ENCODE measurements around the gene PTPRF.
"Not testable (repeated sequence)": the region's sequence is repeated elsewhere in the genome, so short reads cannot be mapped to it uniquely, and the experiment has no call there.

The PTPRF gene

DNA sequence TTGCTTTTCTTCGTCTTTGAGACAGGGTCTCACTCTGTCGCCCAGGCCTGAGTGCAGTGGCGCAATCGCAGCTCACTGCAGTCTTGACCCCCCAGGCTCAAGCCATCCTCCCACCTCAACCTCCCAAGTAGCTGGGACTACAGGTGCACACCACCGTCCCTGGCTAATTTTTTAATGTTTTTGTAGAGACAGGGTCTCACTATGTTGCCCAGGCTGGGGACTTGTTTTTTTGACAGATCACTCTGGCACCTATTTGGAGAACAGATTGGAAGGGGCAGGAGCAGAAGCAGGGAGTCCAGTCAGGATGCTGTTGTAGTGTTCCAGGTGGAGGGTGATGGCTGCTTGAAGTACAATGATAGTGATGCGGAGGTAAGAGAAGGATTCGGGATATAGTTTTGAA lies 106.6 kb downstream of the PTPRF start:
- no peak overlapping the region for H3K4me3 ChIP-seq (ENCODE audit: low read length)
- TF ChIP-seq, protein P1, sequence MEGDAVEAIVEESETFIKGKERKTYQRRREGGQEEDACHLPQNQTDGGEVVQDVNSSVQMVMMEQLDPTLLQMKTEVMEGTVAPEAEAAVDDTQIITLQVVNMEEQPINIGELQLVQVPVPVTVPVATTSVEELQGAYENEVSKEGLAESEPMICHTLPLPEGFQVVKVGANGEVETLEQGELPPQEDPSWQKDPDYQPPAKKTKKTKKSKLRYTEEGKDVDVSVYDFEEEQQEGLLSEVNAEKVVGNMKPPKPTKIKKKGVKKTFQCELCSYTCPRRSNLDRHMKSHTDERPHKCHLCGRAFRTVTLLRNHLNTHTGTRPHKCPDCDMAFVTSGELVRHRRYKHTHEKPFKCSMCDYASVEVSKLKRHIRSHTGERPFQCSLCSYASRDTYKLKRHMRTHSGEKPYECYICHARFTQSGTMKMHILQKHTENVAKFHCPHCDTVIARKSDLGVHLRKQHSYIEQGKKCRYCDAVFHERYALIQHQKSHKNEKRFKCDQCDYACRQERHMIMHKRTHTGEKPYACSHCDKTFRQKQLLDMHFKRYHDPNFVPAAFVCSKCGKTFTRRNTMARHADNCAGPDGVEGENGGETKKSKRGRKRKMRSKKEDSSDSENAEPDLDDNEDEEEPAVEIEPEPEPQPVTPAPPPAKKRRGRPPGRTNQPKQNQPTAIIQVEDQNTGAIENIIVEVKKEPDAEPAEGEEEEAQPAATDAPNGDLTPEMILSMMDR (conservative IDR thresholded peaks at IDR 0.05; ENCODE audit: low read depth, low read length), result no peak
- DNase-seq (ENCODE audit: low read depth), result no peak

- not testable (repeated sequence) for H3K4me3 ChIP-seq (ENCODE audit: low read length); DNase-seq (ENCODE audit: low read depth)
Measured at GRCh38 chr1:43638381-43638780, 107.7 kb downstream of the PTPRF start.

DNA sequence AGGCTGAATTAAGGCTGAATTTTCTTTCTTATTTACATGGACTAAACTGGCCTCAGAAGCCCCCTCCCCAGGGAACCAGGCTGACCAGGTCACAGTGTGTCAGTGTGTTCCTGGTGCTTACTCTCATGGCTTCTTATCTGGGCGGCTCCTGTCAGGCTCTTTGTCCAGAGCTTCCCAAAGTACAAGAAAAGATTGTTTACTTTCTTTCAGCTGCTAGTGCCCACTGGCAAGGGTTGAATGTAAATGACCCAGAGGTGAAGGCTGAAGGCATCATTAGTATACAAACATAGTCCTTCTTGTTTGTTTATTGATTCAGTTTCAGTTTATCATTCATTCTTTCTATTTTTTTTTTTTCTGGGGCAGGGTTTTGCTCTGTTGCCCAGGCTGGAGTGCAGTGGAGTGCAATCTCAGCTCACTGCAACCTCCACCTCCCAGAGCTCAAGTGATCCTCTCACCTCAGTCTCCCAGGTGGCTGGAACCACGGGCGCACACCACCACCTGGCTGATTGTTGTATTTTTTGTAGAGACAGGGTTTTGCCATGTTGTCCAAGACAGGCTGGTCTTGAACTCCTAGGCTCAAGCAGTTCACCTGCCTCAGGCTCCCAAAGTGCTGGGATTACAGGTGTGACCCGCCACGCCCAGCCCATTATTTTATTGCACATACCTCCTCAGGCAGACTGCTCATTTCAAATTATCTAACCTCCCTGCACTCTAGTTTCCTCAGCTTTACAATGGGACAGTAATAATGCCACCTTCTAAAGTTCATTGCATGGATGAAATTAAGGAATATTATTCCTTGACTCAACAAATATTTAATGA lies 109.5 kb downstream of the PTPRF start:
- DNase-seq (ENCODE audit: low read depth), result no peak
- TF ChIP-seq, protein P1 (conservative IDR thresholded peaks at IDR 0.05; ENCODE audit: low read depth, low read length), result no peak
- H3K4me3 ChIP-seq (ENCODE audit: low read length), result no peak overlapping the region

GRCh38 chr1:43644558-43644957 lies 113.9 kb downstream of the PTPRF start:
- TF ChIP-seq, protein P1 (conservative IDR thresholded peaks at IDR 0.05; ENCODE audit: low read depth, low read length), result no peak
- no peak for DNase-seq (ENCODE audit: low read depth)
- H3K4me3 ChIP-seq (ENCODE audit: low read length), result no peak overlapping the region

DNA sequence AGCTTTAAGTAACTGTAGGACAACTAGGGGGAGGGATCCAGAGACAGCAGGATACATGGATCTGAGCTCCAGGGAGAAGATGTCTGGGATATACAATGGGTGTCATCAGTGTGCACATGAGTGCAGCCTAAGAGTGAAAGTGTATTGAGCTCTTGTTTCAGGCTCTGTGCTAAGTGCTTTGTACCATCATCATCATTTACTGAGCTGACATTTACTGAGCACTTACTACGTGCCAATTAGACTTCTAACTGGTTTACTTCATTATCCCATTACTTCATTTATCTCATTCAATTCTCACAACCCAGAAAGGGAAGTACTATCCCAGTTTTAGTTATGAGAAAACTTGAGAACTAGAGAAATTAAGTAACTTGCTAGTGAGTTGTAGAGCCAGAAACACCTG lies 114.8 kb downstream of the PTPRF start:
- no peak for DNase-seq (ENCODE audit: low read depth)
- H3K4me3 ChIP-seq (ENCODE audit: low read length), result no peak overlapping the region
- TF ChIP-seq, protein P1 (conservative IDR thresholded peaks at IDR 0.05; ENCODE audit: low read depth, low read length), result no peak

GRCh38 chr1:43647331-43647730 lies 116.6 kb downstream of the PTPRF start:
- not testable (repeated sequence) for H3K4me3 ChIP-seq (ENCODE audit: low read length); DNase-seq (ENCODE audit: low read depth)

DNA sequence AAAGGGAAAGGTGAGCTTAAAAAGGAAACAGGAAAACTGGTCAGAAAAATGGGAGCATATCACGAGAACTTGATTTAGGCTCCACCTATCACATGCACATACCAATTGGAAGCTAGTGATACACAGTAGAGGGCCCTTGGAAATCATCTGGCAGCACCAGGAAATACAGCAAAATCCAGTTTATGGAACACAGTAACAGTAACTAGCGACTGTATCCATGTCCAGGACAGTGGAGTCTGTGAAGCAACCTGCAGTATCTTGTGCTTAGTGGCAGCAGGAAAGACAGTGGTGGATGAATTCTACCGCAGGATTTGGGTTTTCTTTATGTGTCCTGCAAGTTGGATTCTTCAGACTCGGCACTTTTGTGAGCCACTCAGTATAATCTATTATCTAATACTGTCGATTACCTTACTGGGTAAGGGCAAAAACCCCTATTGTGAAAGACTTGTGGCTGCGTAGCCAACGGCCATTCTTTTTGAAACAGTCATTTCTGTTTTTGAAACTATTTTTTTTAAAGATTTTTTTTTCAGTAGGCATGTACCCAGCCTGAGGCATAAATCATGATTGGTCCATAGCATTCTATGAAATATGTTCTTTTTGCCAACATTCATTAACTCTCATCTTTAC lies 117.7 kb downstream of the PTPRF start:
- TF ChIP-seq, protein P1 (conservative IDR thresholded peaks at IDR 0.05; ENCODE audit: low read depth, low read length), result no peak
- no peak for DNase-seq (ENCODE audit: low read depth)
- H3K4me3 ChIP-seq (ENCODE audit: low read length), result no peak overlapping the region

DNA sequence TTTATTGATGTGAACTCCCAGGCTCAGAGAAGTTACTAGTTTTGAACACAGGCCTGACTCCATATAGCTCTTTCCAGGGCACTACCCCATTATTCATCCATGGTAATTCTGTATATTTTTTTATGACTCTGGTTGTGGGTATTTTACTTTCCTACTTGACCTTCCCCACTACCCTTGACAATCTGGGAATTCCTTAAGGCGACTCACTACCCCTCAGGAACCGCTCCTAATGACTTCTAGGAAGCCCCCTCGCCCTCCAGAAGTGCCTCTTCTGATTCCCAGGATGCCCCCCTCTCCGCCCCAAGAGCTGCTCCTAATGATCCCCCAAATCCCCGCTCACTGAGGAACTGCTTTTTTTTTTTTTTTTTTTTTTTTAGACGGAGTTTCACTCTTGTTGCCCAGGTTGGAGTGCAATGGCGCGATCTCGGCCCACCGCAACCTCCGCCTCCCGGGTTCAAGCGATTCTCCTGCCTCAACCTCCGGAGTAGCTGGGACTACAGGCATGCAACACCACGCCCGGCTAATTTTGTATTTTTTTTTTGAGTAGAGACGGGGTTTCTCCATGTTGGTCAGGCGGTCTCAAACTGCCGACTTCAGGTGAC lies 118.3 kb downstream of the PTPRF start:
- DNase-seq (ENCODE audit: low read depth), result no peak
- peak overlapping the region; percentile 98 for H3K4me3 ChIP-seq (ENCODE audit: low read length)
- TF ChIP-seq, protein P1 (conservative IDR thresholded peaks at IDR 0.05; ENCODE audit: low read depth, low read length), result no peak
